WTC11 (cell line): ENCODE data around the gene OR2AJ1. TPM values are rescaled to one million over a fixed set of nuclear protein-coding genes. Genes with fewer than 3 reads are reported as not detected.
"Not testable (repeated sequence)": the region's sequence is repeated elsewhere in the genome, so short reads cannot be mapped to it uniquely, and the experiment has no call there.

Experiments used
- ATAC-seq: fragments of 200-7000 bp; cut with Tn5 transposase; 2 replicates; pipeline ENCODE4 v1.10.0; 2021; ENCODE audit warnings: mild to moderate bottlenecking, moderate library complexity
- CTCF ChIA-PET: fragments of 300-600 bp; sonication (Branson Sonifier 250); formaldehyde crosslinking; loops from one replicate; lab custom pipeline; 2021; ENCODE audit warnings: antibody characterized with exemption; lab: Charles Lee
- POLR2A ChIA-PET: fragments of 350-600 bp; sonication (Branson Sonifier 250); formaldehyde crosslinking; loops from one replicate; lab custom pipeline; 2021; ENCODE audit warnings: antibody characterized with exemption; lab: Charles Lee
- DNase-seq: peaks from one replicate; pipeline ENCODE4 v3.0.0; 2021; ENCODE audit warnings: low spot score
- H3K27ac Mint-ChIP-seq: 2 replicates; pipeline ENCODE4 v1.8.0; 2021; ENCODE audit warnings: mixed read lengths
- H3K27me3 Mint-ChIP-seq: 2 replicates; pipeline ENCODE4 v1.8.0; 2021; ENCODE audit warnings: low read depth, mild to moderate bottlenecking, moderate library complexity, mixed read lengths
- H3K36me3 Mint-ChIP-seq: 2 replicates; pipeline ENCODE4 v1.8.0; 2021; ENCODE audit warnings: mixed read lengths
- H3K4me1 Mint-ChIP-seq: 2 replicates; pipeline ENCODE4 v1.8.0; 2022; ENCODE audit warnings: mixed read lengths
- H3K4me3 Mint-ChIP-seq: 2 replicates; pipeline ENCODE4 v1.8.0; 2021; ENCODE audit warnings: mild to moderate bottlenecking, moderate library complexity, mixed read lengths
- H3K9me3 Mint-ChIP-seq: 2 replicates; pipeline ENCODE4 v1.8.0; 2021; ENCODE audit warnings: mixed read lengths
- CBFB ChIP-seq: sonication (generic); formaldehyde crosslinking; IDR thresholded peaks from 2 replicates; pipeline ENCODE4 v1.8.1; 2022; ENCODE audit warnings: mild to moderate bottlenecking, low read depth, missing genetic modification reagents
- CTCF ChIP-seq: fragments of 200-600 bp; IDR thresholded peaks from 2 replicates; pipeline ENCODE4 v1.8.0; 2022; ENCODE audit warnings: antibody characterized with exemption
- ESRRA ChIP-seq: sonication (generic); formaldehyde crosslinking; IDR thresholded peaks from 2 replicates; pipeline ENCODE4 v1.8.1; 2022; ENCODE audit warnings: mild to moderate bottlenecking, missing genetic modification reagents, borderline replicate concordance
- FOXJ3 ChIP-seq: sonication (generic); formaldehyde crosslinking; IDR thresholded peaks from 2 replicates; pipeline ENCODE4 v1.9.0; 2021; ENCODE audit warnings: missing genetic modification reagents, mild to moderate bottlenecking, borderline replicate concordance
- IRF2 ChIP-seq: sonication (generic); formaldehyde crosslinking; IDR thresholded peaks from 2 replicates; pipeline ENCODE4 v1.8.0; 2022; ENCODE audit warnings: low read depth, missing genetic modification reagents, borderline replicate concordance
- MYBL2 ChIP-seq: sonication (generic); formaldehyde crosslinking; IDR thresholded peaks from 2 replicates; pipeline ENCODE4 v1.8.1; 2023; ENCODE audit warnings: mild to moderate bottlenecking, moderate library complexity, missing genetic modification reagents
- TEAD1 ChIP-seq: sonication (generic); formaldehyde crosslinking; IDR thresholded peaks from 2 replicates; pipeline ENCODE4 v1.8.0; 2022; ENCODE audit warnings: mild to moderate bottlenecking, missing genetic modification reagents
- TP53 ChIP-seq: sonication (generic); formaldehyde crosslinking; IDR thresholded peaks from 2 replicates; pipeline ENCODE4 v1.8.1; 2023; ENCODE audit warnings: mild to moderate bottlenecking, missing genetic modification reagents
- ZNF532 ChIP-seq: fragments of 250-450 bp; sonication (Bioruptor Pico); IDR thresholded peaks from 2 replicates; pipeline ENCODE4 v1.9.0; 2021; ENCODE audit warnings: mild to moderate bottlenecking, borderline replicate concordance
- total RNA-seq: library from RNA; stranded (reverse); gene quantifications from 3 replicates; pipeline ENCODE4 v1.2.3, GENCODE V29; 2021
- TF ChIP-seq, protein P1 (sequence below): sonication (generic); formaldehyde crosslinking; IDR thresholded peaks from 2 replicates; pipeline ENCODE4 v1.8.1; 2023; ENCODE audit warnings: mild to moderate bottlenecking, moderate library complexity, missing genetic modification reagents
- TF ChIP-seq, protein P2 (sequence below): sonication (generic); formaldehyde crosslinking; IDR thresholded peaks from 2 replicates; pipeline ENCODE4 v1.8.0; 2022; ENCODE audit warnings: mild to moderate bottlenecking, missing genetic modification reagents

The OR2AJ1 gene
- total RNA-seq, 1 experiment from 2014 or later, result not detected

DNA sequence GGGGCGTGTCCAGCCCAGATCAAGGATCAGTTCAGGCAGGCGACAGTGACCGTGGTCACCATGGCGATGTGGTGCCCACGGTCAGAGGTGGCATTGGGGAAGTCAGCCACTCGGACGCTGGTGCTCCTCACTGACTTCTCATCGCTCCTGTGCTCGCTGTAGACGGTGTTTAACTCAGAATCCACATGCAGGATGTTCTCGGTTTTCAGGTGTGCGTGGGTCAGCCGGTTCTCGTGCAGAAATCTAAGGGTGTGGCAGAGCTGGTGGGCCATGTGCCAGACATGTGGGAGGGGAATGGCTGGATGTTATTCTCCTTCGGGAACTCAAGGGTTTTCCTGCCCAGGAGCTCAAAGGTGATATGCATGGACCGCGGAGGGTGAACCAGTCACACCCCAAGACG, 11.7 kb downstream of the OR2AJ1 start (continued):
- TF ChIP-seq ZNF532 (CRISPR knock-in tag) (no peak), TP53 (CRISPR knock-in tag) (no peak), FOXJ3 (CRISPR knock-in tag) (no peak), ESRRA (CRISPR knock-in tag) (no peak), CBFB (no peak)

- DNase-seq (peak; percentile 95), ATAC-seq (peak; percentile 99)
- H3K27me3 Mint-ChIP-seq, H3K27ac Mint-ChIP-seq, H3K4me1 Mint-ChIP-seq: not testable (repeated sequence)
- ChIA-PET POLR2A (interaction anchor here (0.6 kb wide), 1 partner anchor 430 kb away, joined by 4 read pairs; no protein-coding TSS in a partner anchor), CTCF (interaction anchor here (0.7 to 1.1 kb wide), 3 partner anchors 31 to 870 kb away, joined by 3 to 4 read pairs (median 3); partner anchors contain the start of gene TRIM58)
- Mint-ChIP-seq H3K9me3 (peaks cover 59% of the 10 kb centered on the region), H3K4me3 (peak overlapping the region; percentile 53), H3K36me3 (peaks cover 35% of the 10 kb centered on the region)
- TF ChIP-seq CTCF, result peak; percentile 99
- TF ChIP-seq TEAD1 (CRISPR knock-in tag), result peak; percentile 49; the same call in 1 of the 2 replicates
- TF ChIP-seq, protein P1, sequence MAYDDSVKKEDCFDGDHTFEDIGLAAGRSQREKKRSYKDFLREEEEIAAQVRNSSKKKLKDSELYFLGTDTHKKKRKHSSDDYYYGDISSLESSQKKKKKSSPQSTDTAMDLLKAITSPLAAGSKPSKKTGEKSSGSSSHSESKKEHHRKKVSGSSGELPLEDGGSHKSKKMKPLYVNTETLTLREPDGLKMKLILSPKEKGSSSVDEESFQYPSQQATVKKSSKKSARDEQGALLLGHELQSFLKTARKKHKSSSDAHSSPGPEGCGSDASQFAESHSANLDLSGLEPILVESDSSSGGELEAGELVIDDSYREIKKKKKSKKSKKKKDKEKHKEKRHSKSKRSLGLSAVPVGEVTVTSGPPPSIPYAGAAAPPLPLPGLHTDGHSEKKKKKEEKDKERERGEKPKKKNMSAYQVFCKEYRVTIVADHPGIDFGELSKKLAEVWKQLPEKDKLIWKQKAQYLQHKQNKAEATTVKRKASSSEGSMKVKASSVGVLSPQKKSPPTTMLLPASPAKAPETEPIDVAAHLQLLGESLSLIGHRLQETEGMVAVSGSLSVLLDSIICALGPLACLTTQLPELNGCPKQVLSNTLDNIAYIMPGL (CRISPR knock-in tag), result peak; percentile 69; the same call in 1 of the 2 replicates
- TF ChIP-seq, protein P2, sequence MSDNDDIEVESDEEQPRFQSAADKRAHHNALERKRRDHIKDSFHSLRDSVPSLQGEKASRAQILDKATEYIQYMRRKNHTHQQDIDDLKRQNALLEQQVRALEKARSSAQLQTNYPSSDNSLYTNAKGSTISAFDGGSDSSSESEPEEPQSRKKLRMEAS (CRISPR knock-in tag), result 0 out of 2 replicates have a peak, but pooled peaks have one; percentile 31
Measured at GRCh38 chr1:247936965-247937734, 12.5 kb downstream of the OR2AJ1 start.

GRCh38 chr1:247942624-247943023, 17.9 kb downstream of the OR2AJ1 start:
- H3K4me1 Mint-ChIP-seq, result no peaks in the 10 kb centered on the region
- H3K4me3 Mint-ChIP-seq, result no peak overlapping the region
- H3K36me3 Mint-ChIP-seq, result peaks cover 41% of the 10 kb centered on the region
- peaks cover 3% of the 10 kb centered on the region for H3K27me3 Mint-ChIP-seq
- ATAC-seq (no peak), DNase-seq (no peak)
- ChIA-PET POLR2A (no interaction called here), CTCF (no interaction called here)
- H3K9me3 Mint-ChIP-seq, result peaks cover 67% of the 10 kb centered on the region
- TF ChIP-seq MYBL2 (CRISPR knock-in tag) (no peak), IRF2 (CRISPR knock-in tag) (no peak)
- H3K27ac Mint-ChIP-seq, result no peak overlapping the region
